HEK293 (cell line): ENCODE measurements around the gene SLC6A9.

ENCODE experiments used
- CTCF ChIA-PET: fragments of 350-600 bp; formaldehyde crosslinking; extraction: SDS; loops from one replicate; lab custom pipeline; 2021; ENCODE audit warnings: antibody characterized with exemption; lab: Yijun Ruan, JAX
- POLR2A ChIA-PET: fragments of 300-600 bp; formaldehyde crosslinking; extraction: SDS; loops from one replicate; lab custom pipeline; 2020; ENCODE audit warnings: antibody characterized with exemption, inconsistent platforms; lab: Yijun Ruan, JAX
- H3K27ac ChIP-seq: fragments of 200-500 bp; sonication (Bioruptor generic); 2 replicates; pipeline ENCODE4 v1.5.1; 2014; ENCODE audit warnings: low read depth, low read length, control low read depth, inconsistent platforms; ENCODE audit errors: extremely low read depth
- H3K36me3 ChIP-seq, 2 experiments: fragments of 200-500 bp in 1 of 2; sonication (Bioruptor generic) in 1 of 2; 1 replicate in 1 of 2; 2 replicates in 1 of 2; pipeline ENCODE4 v1.5.1; 2014 to 2017; ENCODE audit warnings: inconsistent platforms in 2 of 2, low read length in 2 of 2; ENCODE audit not compliant: control insufficient read depth in 2 of 2, insufficient read depth in 1 of 2
- H3K4me1 ChIP-seq: fragments of 200-500 bp; sonication (Bioruptor generic); 2 replicates; pipeline ENCODE4 v1.5.1; 2014; ENCODE audit warnings: mild to moderate bottlenecking, low read length, inconsistent platforms; ENCODE audit not compliant: control insufficient read depth, insufficient read depth
- H3K4me3 ChIP-seq: 2 replicates; pipeline ENCODE4 v1.5.1; 2011; ENCODE audit warnings: low read depth, mild to moderate bottlenecking, control low read depth, low read length, moderate library complexity
- H3K9me3 ChIP-seq: fragments of 200-500 bp; sonication (Bioruptor generic); 2 replicates; pipeline ENCODE4 v1.5.1; 2014; ENCODE audit warnings: low read depth, low read length, inconsistent platforms; ENCODE audit not compliant: control insufficient read depth, insufficient read depth
- GLI2 ChIP-seq: fragments of 450-650 bp; formaldehyde crosslinking; IDR thresholded peaks from 2 replicates; pipeline ENCODE4; 2017; ENCODE audit warnings: missing biosample characterization, missing genetic modification characterization, low read depth, borderline replicate concordance
- GLIS1 ChIP-seq: fragments of 450-650 bp; formaldehyde crosslinking; IDR thresholded peaks from 2 replicates; pipeline ENCODE4 v1.5.1; 2016; ENCODE audit warnings: missing biosample characterization, missing genetic modification characterization
- HOXC10 ChIP-seq: sonication (generic); formaldehyde crosslinking; IDR thresholded peaks from 2 replicates; pipeline ENCODE4 v1.8.1; 2023; ENCODE audit warnings: mild to moderate bottlenecking, missing genetic modification reagents
- PRDM1 ChIP-seq: fragments of 450-650 bp; formaldehyde crosslinking; IDR thresholded peaks from 2 replicates; pipeline ENCODE4; 2016; ENCODE audit warnings: missing biosample characterization, missing genetic modification characterization
- ZBTB1 ChIP-seq: fragments of 450-650 bp; formaldehyde crosslinking; IDR thresholded peaks from 2 replicates; pipeline ENCODE4 v1.5.1; 2016; ENCODE audit warnings: missing biosample characterization, missing genetic modification characterization
- ZNF18 ChIP-seq: fragments of 450-650 bp; formaldehyde crosslinking; IDR thresholded peaks from 2 replicates; pipeline ENCODE4 v1.5.1; 2016; ENCODE audit warnings: missing biosample characterization, missing genetic modification characterization
- ZNF335 ChIP-seq: fragments of 450-650 bp; formaldehyde crosslinking; conservative IDR thresholded peaks from 2 replicates; pipeline ENCODE4 v1.5.1; 2016; ENCODE audit warnings: missing biosample characterization, missing genetic modification characterization
- ZNF423 ChIP-seq: fragments of 450-650 bp; formaldehyde crosslinking; IDR thresholded peaks from 2 replicates; pipeline ENCODE4 v1.5.1; 2016; ENCODE audit warnings: missing biosample characterization, missing genetic modification characterization
- ZNF449 ChIP-seq: fragments of 450-650 bp; formaldehyde crosslinking; IDR thresholded peaks from 2 replicates; pipeline ENCODE4 v1.5.1; 2017; ENCODE audit warnings: missing biosample characterization, mild to moderate bottlenecking, missing genetic modification characterization, moderate library complexity
- ZNF501 ChIP-seq: fragments of 450-650 bp; formaldehyde crosslinking; IDR thresholded peaks from 2 replicates; pipeline ENCODE4 v1.5.1; 2016; ENCODE audit warnings: missing biosample characterization, missing genetic modification characterization
- ZNF510 ChIP-seq: fragments of 450-650 bp; formaldehyde crosslinking; IDR thresholded peaks from 2 replicates; pipeline ENCODE4 v1.5.1; 2018; ENCODE audit warnings: mild to moderate bottlenecking, missing genetic modification characterization, missing biosample characterization; ENCODE audit not compliant: insufficient replicate concordance
- ZNF518A ChIP-seq: fragments of 450-650 bp; formaldehyde crosslinking; conservative IDR thresholded peaks from 2 replicates; pipeline ENCODE4 v1.5.1; 2016; ENCODE audit warnings: low read depth, missing biosample characterization, missing genetic modification characterization
- ZNF529 ChIP-seq: fragments of 450-650 bp; formaldehyde crosslinking; IDR thresholded peaks from 2 replicates; pipeline ENCODE4 v1.5.1; 2017; ENCODE audit warnings: missing genetic modification characterization, missing biosample characterization; ENCODE audit not compliant: insufficient replicate concordance
- ZNF610 ChIP-seq: fragments of 450-650 bp; formaldehyde crosslinking; IDR thresholded peaks from 2 replicates; pipeline ENCODE4 v1.5.1; 2016; ENCODE audit warnings: missing biosample characterization, missing genetic modification characterization, borderline replicate concordance
- ZNF701 ChIP-seq: fragments of 450-650 bp; formaldehyde crosslinking; IDR thresholded peaks from 2 replicates; pipeline ENCODE4 v1.5.1; 2016; ENCODE audit warnings: missing biosample characterization, missing genetic modification characterization
- ZNF837 ChIP-seq: fragments of 450-650 bp; formaldehyde crosslinking; IDR thresholded peaks from 2 replicates; pipeline ENCODE4 v1.5.1; 2016; ENCODE audit warnings: missing biosample characterization, missing genetic modification characterization
- ZNF843 ChIP-seq: fragments of 450-650 bp; formaldehyde crosslinking; IDR thresholded peaks from 2 replicates; pipeline ENCODE4 v1.5.1; 2016; ENCODE audit warnings: missing biosample characterization, missing genetic modification characterization

SLC6A9 gene

GRCh38 chr1:44074415-44074814, 43.2 kb upstream of the SLC6A9 start (continued):
- no peak for TF ChIP-seq ZNF518A (tag by site-specific recombination)
- TF ChIP-seq HOXC10 = no peak
- no peak for TF ChIP-seq ZNF837 (tag by site-specific recombination)
- TF ChIP-seq ZNF529 (tag by site-specific recombination) = no peak
- no peak for TF ChIP-seq ZNF843 (tag by site-specific recombination)
- TF ChIP-seq, all 188 proteins: peak for 0

GRCh38 chr1:44073528-44073927, 42.3 kb upstream of the SLC6A9 start:
- H3K36me3 ChIP-seq = no peaks in the 10 kb centered on the region
- H3K4me3 ChIP-seq = no peak overlapping the region
- no peak for TF ChIP-seq GLI2 (tag by site-specific recombination)
- no peak for TF ChIP-seq ZNF510 (tag by site-specific recombination)
- peak; percentile 22; the same call in 1 of the 2 replicates for TF ChIP-seq GLIS1 (tag by site-specific recombination)
- TF ChIP-seq PRDM1 = 0 out of 2 replicates have a peak, but pooled peaks have one; percentile 22
- no peak for TF ChIP-seq ZNF610
- TF ChIP-seq, all 188 proteins: peak for 2
- ChIA-PET POLR2A (interaction anchor here (0.7 kb wide), 1 partner anchor 1321 kb away, joined by 3 read pairs; no protein-coding TSS in a partner anchor), CTCF (interaction anchor here (0.7 kb wide), 3 partner anchors 17 to 1262 kb away, joined by 3 to 7 read pairs (median 4); no protein-coding TSS in a partner anchor)
- Histone ChIP-seq H3K27ac (no peak overlapping the region), H3K9me3 (no peaks in the 10 kb centered on the region), H3K4me1 (no peaks in the 10 kb centered on the region)

- Histone ChIP-seq H3K9me3 (no peaks in the 10 kb centered on the region), H3K36me3 (no peaks in the 10 kb centered on the region), H3K27ac (no peak overlapping the region), H3K4me1 (no peaks in the 10 kb centered on the region), H3K4me3 (no peak overlapping the region)
- CTCF ChIA-PET = interaction anchor here (0.7 kb wide), 2 partner anchors 45 to 1261 kb away, joined by 3 to 4 read pairs; no protein-coding TSS in a partner anchor
- POLR2A ChIA-PET = interaction anchor here (0.7 kb wide), 2 partner anchors 63 to 1320 kb away, joined by 3 to 4 read pairs; no protein-coding TSS in a partner anchor
- TF ChIP-seq ZNF18 = no peak
- no peak for TF ChIP-seq ZNF423
- TF ChIP-seq ZNF335 (tag by site-specific recombination) = no peak
- TF ChIP-seq ZBTB1 (tag by site-specific recombination) = no peak
- no peak for TF ChIP-seq ZNF701 (tag by site-specific recombination)
- no peak for TF ChIP-seq ZNF449
- TF ChIP-seq ZNF501 (tag by site-specific recombination) = no peak
Observed at GRCh38 chr1:44072821-44073220, 41.6 kb upstream of the SLC6A9 start.
